Measurements from ENCODE around the gene CNNM2.
"Not testable (repeated sequence)": the region's sequence is repeated elsewhere in the genome, so short reads cannot be mapped to it uniquely, and the experiment has no call there.

CNNM2 gene

DNA sequence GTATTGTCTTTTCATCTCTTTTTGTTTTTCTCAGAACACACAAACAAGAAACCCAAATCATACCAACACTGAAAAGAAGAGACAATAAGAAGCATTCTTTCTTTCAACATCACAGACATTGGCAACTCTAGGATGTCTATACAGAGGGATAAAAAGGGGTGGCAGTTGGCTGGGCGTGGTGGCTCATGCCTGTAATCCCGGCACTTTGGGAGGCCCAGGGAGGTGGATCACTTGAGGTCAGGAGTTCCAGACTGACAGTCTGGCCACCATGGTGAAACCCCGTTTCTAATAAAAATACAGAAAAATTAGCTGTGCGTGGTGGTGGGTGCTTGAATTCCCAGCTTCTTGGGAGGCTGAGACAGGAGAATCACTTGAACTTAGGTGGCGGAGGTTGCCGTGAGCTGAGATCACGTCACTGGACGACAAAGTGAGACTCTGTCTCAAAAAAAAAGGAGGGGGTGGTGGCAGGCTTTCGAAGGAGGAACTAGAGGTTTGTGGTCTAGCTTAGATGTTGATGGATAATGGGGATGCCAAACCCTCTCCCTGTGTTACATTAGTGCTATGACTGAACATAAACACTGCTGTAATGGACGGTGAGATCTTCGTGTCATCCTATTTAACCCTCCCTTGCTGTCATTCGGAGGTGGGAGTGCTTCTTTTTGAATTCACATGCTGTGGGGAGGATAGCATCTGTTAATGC is 9.4 kb downstream of the CNNM2 start:
- H3K4me3 ChIP-seq (ENCODE audit: low read length) = no peak overlapping the region
- H3K9ac ChIP-seq (ENCODE audit: low read depth, low read length) = no peak overlapping the region
- H3K4me1 ChIP-seq (ENCODE audit: insufficient read depth, low read length) = no peaks in the 10 kb centered on the region
- H3K9me3 ChIP-seq (ENCODE audit: insufficient read depth, low read depth, low read length) = no peaks in the 10 kb centered on the region
- 95% methylated on average over 12 of the region's 12 CpGs for WGBS
- H3K27me3 ChIP-seq (ENCODE audit: insufficient read depth, low read length) = no peaks in the 10 kb centered on the region
- H3K27ac ChIP-seq (ENCODE audit: low read depth, low read length) = no peak overlapping the region
- peaks cover 4% of the 10 kb centered on the region; the same call in 1 of the 2 replicates for H3K36me3 ChIP-seq (ENCODE audit: insufficient read depth, low read length)

- WGBS = 97% methylated on average over 5 of the region's 5 CpGs
- H3K27ac ChIP-seq (ENCODE audit: low read depth, low read length); H3K4me3 ChIP-seq (ENCODE audit: low read length); H3K27me3 ChIP-seq (ENCODE audit: insufficient read depth, low read length); H3K9me3 ChIP-seq (ENCODE audit: insufficient read depth, low read depth, low read length); H3K4me1 ChIP-seq (ENCODE audit: insufficient read depth, low read length); H3K36me3 ChIP-seq (ENCODE audit: insufficient read depth, low read length); H3K9ac ChIP-seq (ENCODE audit: low read depth, low read length): not testable (repeated sequence)
Observed at GRCh38 chr10:102928442-102928841, 10.3 kb downstream of the CNNM2 start.

DNA sequence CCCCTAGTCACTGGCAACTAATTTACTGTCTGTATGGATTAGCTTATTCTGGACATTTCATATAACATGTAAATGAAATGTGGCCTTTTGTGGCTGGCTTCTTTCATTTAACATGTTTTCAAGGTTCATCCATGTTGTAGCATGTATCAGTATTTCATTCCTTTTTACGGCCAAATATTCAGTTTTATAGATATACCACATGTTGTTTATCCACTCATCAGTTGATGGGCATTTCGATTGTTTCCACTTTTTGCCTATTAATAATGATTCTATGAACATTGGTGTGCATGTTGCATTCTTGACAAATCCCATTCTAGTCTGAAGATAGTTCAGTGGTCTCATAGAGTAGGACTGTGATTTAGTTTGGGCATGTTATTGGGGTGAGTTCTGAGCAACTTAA is 12.6 kb downstream of the CNNM2 start:
- H3K9ac ChIP-seq (ENCODE audit: low read depth, low read length) = no peak overlapping the region
- no peaks in the 10 kb centered on the region for H3K4me1 ChIP-seq (ENCODE audit: insufficient read depth, low read length)
- no peaks in the 10 kb centered on the region for H3K27me3 ChIP-seq (ENCODE audit: insufficient read depth, low read length)
- peaks cover 4% of the 10 kb centered on the region; the same call in 1 of the 2 replicates for H3K36me3 ChIP-seq (ENCODE audit: insufficient read depth, low read length)
- no peak overlapping the region for H3K27ac ChIP-seq (ENCODE audit: low read depth, low read length)
- H3K9me3 ChIP-seq (ENCODE audit: insufficient read depth, low read depth, low read length) = no peaks in the 10 kb centered on the region
- no peak overlapping the region for H3K4me3 ChIP-seq (ENCODE audit: low read length)
- 100% methylated on average over 1 of the region's 2 CpGs for WGBS

DNA sequence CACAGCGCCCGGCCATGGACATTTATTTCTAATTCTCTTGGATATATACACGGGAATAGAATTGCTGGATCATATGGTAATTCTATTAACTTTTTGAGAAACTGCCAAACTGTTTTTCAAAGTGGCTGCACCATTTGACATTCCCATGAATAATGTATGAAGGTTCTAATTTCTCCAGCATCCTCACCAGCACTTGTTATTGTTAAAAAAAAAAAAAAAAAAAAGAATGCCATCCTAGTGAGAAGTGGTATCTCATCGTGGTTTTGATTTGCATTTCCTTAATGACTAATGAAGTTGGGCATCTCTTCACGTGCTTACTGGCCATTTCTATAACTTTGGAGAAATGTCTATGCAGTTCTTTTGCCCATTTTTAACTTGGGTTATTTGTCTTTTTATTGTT is 13.5 kb downstream of the CNNM2 start:
- Histone ChIP-seq H3K4me1 (ENCODE audit: insufficient read depth, low read length) (no peaks in the 10 kb centered on the region), H3K4me3 (ENCODE audit: low read length) (no peak overlapping the region), H3K27me3 (ENCODE audit: insufficient read depth, low read length) (no peaks in the 10 kb centered on the region), H3K9ac (ENCODE audit: low read depth, low read length) (no peak overlapping the region), H3K9me3 (ENCODE audit: insufficient read depth, low read depth, low read length) (no peaks in the 10 kb centered on the region), H3K27ac (ENCODE audit: low read depth, low read length) (no peak overlapping the region), H3K36me3 (ENCODE audit: insufficient read depth, low read length) (peaks cover 4% of the 10 kb centered on the region; the same call in 1 of the 2 replicates)
- WGBS = 95% methylated on average over 5 of the region's 5 CpGs

- H3K9me3 ChIP-seq (ENCODE audit: insufficient read depth, low read depth, low read length) = no peaks in the 10 kb centered on the region
- H3K36me3 ChIP-seq (ENCODE audit: insufficient read depth, low read length) = no peaks in the 10 kb centered on the region
- 92% methylated on average over 4 of the region's 4 CpGs for WGBS
- H3K9ac ChIP-seq (ENCODE audit: low read depth, low read length) = no peak overlapping the region
- H3K27me3 ChIP-seq (ENCODE audit: insufficient read depth, low read length) = no peaks in the 10 kb centered on the region
- H3K27ac ChIP-seq (ENCODE audit: low read depth, low read length) = no peak overlapping the region
- no peak overlapping the region for H3K4me3 ChIP-seq (ENCODE audit: low read length)
- no peaks in the 10 kb centered on the region for H3K4me1 ChIP-seq (ENCODE audit: insufficient read depth, low read length)
Observed at GRCh38 chr10:102935505-102935904, 17.4 kb downstream of the CNNM2 start.

DNA sequence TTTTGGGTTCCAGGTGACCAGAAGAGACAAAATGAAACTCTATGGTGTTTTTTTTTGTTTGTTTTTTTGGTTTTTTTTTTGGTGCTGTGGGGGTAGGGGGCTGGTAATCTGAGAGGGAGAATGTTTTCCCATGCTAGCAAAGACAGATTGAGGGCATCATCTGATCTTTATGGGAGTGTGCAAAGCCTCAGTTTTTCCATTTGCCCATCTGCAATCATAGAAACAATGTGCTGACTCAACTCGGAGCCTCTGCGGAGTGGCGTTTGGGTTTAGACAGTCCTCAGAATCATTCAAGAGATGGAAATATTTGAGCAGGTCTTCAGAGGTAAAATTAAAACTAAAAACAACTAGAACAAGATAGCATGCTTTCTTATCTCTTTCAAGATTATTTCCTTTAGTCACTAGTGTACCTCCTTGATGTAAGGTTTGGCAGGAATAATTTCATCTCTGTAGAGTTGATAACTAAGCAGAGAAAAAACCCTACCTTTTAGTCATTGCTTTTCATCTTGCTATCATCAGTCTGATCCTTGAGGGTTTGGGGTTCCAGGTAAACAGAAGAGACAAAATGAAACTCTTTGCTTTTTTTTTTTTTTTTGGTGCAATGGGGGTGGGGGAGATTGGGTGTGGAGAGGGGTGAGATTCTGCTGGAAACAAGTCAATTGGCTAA is 18.0 kb downstream of the CNNM2 start:
- 100% methylated on average over 3 of the region's 3 CpGs for WGBS
- Histone ChIP-seq H3K27me3 (ENCODE audit: insufficient read depth, low read length) (no peaks in the 10 kb centered on the region), H3K9ac (ENCODE audit: low read depth, low read length) (no peak overlapping the region), H3K4me3 (ENCODE audit: low read length) (no peak overlapping the region), H3K9me3 (ENCODE audit: insufficient read depth, low read depth, low read length) (no peaks in the 10 kb centered on the region), H3K27ac (ENCODE audit: low read depth, low read length) (no peak overlapping the region), H3K4me1 (ENCODE audit: insufficient read depth, low read length) (no peaks in the 10 kb centered on the region), H3K36me3 (ENCODE audit: insufficient read depth, low read length) (no peaks in the 10 kb centered on the region)

GRCh38 chr10:102941401-102941800 is 23.3 kb downstream of the CNNM2 start:
- 91% methylated on average over 3 of the region's 3 CpGs for WGBS
- Histone ChIP-seq H3K9ac (ENCODE audit: low read depth, low read length) (no peak overlapping the region), H3K9me3 (ENCODE audit: insufficient read depth, low read depth, low read length) (no peaks in the 10 kb centered on the region), H3K27me3 (ENCODE audit: insufficient read depth, low read length) (no peaks in the 10 kb centered on the region), H3K27ac (ENCODE audit: low read depth, low read length) (no peak overlapping the region), H3K4me3 (ENCODE audit: low read length) (no peak overlapping the region), H3K36me3 (ENCODE audit: insufficient read depth, low read length) (no peaks in the 10 kb centered on the region), H3K4me1 (ENCODE audit: insufficient read depth, low read length) (peaks cover 12% of the 10 kb centered on the region; the same call in 1 of the 2 replicates)

GRCh38 chr10:102945449-102945848 is 27.4 kb downstream of the CNNM2 start:
- Histone ChIP-seq H3K9ac (ENCODE audit: low read depth, low read length) (no peak overlapping the region), H3K36me3 (ENCODE audit: insufficient read depth, low read length) (no peaks in the 10 kb centered on the region), H3K4me3 (ENCODE audit: low read length) (no peak overlapping the region), H3K4me1 (ENCODE audit: insufficient read depth, low read length) (peaks cover 12% of the 10 kb centered on the region; the same call in 1 of the 2 replicates), H3K27me3 (ENCODE audit: insufficient read depth, low read length) (no peaks in the 10 kb centered on the region), H3K9me3 (ENCODE audit: insufficient read depth, low read depth, low read length) (no peaks in the 10 kb centered on the region), H3K27ac (ENCODE audit: low read depth, low read length) (no peak overlapping the region)
- 87% methylated on average over 3 of the region's 3 CpGs for WGBS

DNA sequence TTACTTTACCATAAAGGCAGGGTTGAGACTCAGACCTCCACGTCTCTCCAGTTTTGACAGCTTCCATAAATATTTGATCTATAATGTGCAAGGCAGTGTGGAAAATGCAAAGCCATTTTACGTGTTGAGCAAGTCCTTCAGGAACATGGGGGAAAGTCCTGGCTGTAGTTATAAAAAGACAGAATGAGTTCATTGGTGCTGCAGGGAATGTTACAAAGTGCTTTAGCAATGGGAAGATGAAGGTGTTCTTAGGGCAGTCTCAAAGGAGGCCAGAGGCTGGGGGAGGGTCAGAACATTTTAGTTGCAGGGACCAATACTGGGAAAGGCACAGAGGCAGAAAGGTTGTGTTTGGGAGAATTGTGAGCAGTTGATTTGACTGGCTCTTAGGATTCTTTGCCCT is 27.9 kb downstream of the CNNM2 start:
- no peaks in the 10 kb centered on the region for H3K36me3 ChIP-seq (ENCODE audit: insufficient read depth, low read length)
- no peaks in the 10 kb centered on the region for H3K27me3 ChIP-seq (ENCODE audit: insufficient read depth, low read length)
- H3K27ac ChIP-seq (ENCODE audit: low read depth, low read length) = no peak overlapping the region
- WGBS = 86% methylated on average over 2 of the region's 2 CpGs
- H3K4me1 ChIP-seq (ENCODE audit: insufficient read depth, low read length) = peaks cover 12% of the 10 kb centered on the region; the same call in 1 of the 2 replicates
- no peak overlapping the region for H3K4me3 ChIP-seq (ENCODE audit: low read length)
- H3K9ac ChIP-seq (ENCODE audit: low read depth, low read length) = no peak overlapping the region
- no peaks in the 10 kb centered on the region for H3K9me3 ChIP-seq (ENCODE audit: insufficient read depth, low read depth, low read length)

GRCh38 chr10:102946992-102947391 is 28.9 kb downstream of the CNNM2 start:
- no peak overlapping the region for H3K9ac ChIP-seq (ENCODE audit: low read depth, low read length)
- no peak overlapping the region for H3K27ac ChIP-seq (ENCODE audit: low read depth, low read length)
- WGBS = 96% methylated on average over 2 of the region's 2 CpGs
- no peaks in the 10 kb centered on the region for H3K9me3 ChIP-seq (ENCODE audit: insufficient read depth, low read depth, low read length)
- H3K27me3 ChIP-seq (ENCODE audit: insufficient read depth, low read length) = no peaks in the 10 kb centered on the region
- H3K4me3 ChIP-seq (ENCODE audit: low read length) = no peak overlapping the region
- peaks cover 12% of the 10 kb centered on the region; the same call in 1 of the 2 replicates for H3K4me1 ChIP-seq (ENCODE audit: insufficient read depth, low read length)
- no peaks in the 10 kb centered on the region for H3K36me3 ChIP-seq (ENCODE audit: insufficient read depth, low read length)

GRCh38 chr10:102948176-102948575 is 30.1 kb downstream of the CNNM2 start:
- Histone ChIP-seq H3K27me3 (ENCODE audit: insufficient read depth, low read length) (no peaks in the 10 kb centered on the region), H3K9me3 (ENCODE audit: insufficient read depth, low read depth, low read length) (no peaks in the 10 kb centered on the region), H3K9ac (ENCODE audit: low read depth, low read length) (no peak overlapping the region), H3K27ac (ENCODE audit: low read depth, low read length) (no peak overlapping the region), H3K36me3 (ENCODE audit: insufficient read depth, low read length) (no peaks in the 10 kb centered on the region), H3K4me1 (ENCODE audit: insufficient read depth, low read length) (peaks cover 12% of the 10 kb centered on the region; the same call in 1 of the 2 replicates), H3K4me3 (ENCODE audit: low read length) (no peak overlapping the region)
- 90% methylated on average over 4 of the region's 4 CpGs for WGBS

Measured in HUES64 (cell line).